GM21576 (cell line): ENCODE data around the gene CCBE1.
A peak's percentile ranks its signal among the peaks of the same experiment; 100 is the strongest.
"Not testable (repeated sequence)": the region's sequence is repeated elsewhere in the genome, so short reads cannot be mapped to it uniquely, and the experiment has no call there.

Experiments used
- ATAC-seq: cut with Tn5 transposase; IDR thresholded peaks from one replicate; pipeline ENCODE4 v1.9.1; 2021; ENCODE audit warnings: mild to moderate bottlenecking, moderate library complexity; ENCODE audit not compliant: unreplicated experiment

The CCBE1 gene

DNA sequence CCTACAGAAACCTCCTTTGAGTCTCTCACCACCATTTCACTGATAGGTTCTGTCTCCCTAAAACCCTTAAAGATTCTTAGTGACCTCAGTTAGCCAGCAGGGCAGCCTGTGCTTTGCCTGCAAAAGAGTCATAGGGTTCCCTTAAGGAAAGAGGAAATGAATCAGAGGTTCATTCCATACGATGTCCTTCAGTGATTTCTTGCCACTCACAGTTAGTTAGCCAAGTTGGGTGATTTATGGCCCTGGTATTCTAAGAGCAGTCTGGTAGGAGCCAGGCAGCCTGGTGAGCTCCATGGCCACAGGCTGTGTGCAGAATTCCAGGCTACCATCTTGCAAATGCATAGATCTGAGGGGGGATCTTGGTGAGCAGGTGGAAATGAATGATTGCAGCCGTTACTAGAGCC lies 18.7 kb upstream of the CCBE1 start:
- ATAC-seq, result no peak

DNA sequence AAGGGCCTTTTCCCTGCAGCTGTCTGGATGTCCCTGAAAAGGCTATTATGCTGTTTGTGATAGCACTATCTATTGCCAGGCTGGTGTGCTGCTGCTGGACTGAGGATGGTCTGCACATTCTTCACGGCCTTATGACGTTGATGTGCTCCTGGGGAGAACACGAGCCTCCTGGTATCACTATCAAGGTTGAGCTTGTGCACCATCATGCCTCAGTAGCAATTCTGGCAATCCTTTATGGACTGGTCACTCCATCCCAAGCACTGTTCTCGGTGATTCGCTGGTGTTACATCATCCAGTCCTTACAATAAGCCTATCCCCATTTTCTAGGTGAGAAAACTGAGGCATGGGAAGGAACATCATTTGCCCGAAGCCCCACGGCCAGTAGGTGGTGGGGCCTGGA lies 18.2 kb upstream of the CCBE1 start:
- no peak for ATAC-seq

DNA sequence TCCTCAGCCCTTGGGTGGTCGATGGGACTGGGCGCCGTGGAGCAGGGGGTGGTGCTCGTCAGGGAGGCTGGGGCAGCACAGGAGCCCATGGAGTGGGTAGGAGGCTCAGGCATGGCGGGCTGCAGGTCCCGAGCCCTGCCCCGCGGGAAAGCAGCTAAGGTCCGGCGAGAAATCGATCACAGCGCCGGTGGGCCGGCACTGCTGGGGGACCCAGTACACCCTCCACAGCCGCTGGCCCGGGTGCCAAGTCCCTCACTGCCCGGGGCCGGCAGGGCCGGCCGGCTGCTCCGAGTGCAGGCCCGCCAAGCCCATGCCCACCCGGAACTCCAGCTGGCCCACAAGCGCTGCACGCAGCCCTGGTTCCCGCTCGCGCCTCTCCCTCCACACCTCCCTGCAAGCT lies 16.9 kb upstream of the CCBE1 start:
- not testable (repeated sequence) for ATAC-seq

- no peak for ATAC-seq
These were observed 15.1 kb upstream of the CCBE1 start for GRCh38 chr18:59712311-59712710.

GRCh38 chr18:59708988-59709387 lies 11.8 kb upstream of the CCBE1 start:
- no peak for ATAC-seq

- no peak for ATAC-seq
These were observed 10.1 kb upstream of the CCBE1 start for GRCh38 chr18:59707306-59707705.

- ATAC-seq, result no peak
These were observed 9.3 kb upstream of the CCBE1 start for GRCh38 chr18:59706499-59706898.

DNA sequence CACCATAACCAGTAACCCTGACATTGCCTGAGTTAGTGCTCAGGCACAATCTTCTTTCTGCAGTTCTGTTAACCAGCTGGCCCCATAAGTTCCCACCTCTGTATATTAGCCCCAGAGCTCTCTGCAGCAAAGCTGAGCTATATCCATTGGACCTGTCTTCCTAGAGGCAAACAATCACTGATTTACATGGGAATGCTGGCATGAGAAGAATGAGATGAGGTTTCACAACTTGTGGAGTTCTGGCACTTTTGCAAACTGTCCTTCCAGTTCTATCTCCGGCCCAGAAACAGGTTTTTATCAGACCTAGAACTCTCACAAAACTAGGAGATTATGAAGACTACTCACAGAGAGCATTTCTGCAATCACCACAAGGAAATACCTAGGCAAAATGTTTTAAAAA lies 7.9 kb upstream of the CCBE1 start:
- no peak for ATAC-seq

GRCh38 chr18:59704146-59704545 lies 6.9 kb upstream of the CCBE1 start:
- no peak for ATAC-seq

- no peak for ATAC-seq
These were observed 4.0 kb upstream of the CCBE1 start for GRCh38 chr18:59701272-59701671.

DNA sequence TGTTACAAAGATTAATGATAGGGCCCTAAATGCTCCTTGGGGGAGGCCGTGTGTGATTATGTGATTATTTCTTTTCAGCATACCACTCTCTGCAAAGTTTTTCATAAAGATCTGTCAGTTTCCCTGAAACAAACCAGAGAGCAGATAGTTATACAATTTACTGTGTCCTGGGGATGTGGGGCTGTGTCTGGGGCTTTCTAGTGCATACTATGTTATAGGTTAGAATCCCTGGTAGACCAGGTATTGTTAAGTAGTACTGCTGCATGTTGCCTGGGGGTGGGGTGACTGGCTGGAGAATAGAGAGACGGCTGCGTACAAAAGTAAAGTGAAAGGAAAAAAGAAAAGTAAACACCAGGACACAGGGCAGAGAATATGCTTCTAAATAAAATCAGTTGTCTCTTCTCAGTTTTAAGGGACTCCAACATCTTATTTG lies 3.3 kb upstream of the CCBE1 start:
- no peak for ATAC-seq

DNA sequence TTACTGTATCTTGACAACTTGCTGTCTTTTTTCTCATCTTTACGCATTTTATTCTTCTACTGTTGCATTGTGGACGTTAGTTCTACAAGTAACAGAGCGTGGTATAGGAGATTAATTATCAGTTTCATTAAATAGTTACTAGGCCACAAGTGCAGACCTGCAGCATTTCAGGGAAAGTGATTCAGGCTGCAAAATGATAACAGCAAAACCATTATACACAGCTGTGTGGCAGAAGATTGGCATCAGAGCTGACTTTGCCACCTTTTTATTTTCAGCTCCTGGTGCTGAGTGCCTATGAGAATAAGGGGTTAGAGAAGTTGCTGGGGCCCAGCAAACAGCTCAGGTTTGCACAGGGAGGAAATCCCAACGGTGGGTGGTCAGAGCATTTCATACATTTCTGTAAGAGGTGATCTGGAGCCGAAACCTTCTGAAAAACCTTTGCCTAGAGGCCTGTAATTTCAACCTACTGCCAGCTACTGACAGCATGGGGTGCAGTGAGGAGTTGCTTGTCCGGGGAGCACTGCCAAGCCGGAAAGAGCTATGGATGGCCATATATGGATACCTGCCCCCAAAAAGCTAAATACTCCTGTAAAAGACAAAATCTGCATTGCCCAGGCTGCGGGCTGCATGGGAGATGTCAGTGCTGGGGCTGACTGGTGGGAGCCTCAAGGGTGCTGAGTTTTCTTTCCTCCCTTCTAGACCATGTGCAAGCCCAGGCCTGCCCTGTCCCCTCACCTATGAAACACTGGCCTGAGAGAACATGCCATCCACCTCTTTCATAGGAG lies 2.7 kb upstream of the CCBE1 start:
- no peak for ATAC-seq

DNA sequence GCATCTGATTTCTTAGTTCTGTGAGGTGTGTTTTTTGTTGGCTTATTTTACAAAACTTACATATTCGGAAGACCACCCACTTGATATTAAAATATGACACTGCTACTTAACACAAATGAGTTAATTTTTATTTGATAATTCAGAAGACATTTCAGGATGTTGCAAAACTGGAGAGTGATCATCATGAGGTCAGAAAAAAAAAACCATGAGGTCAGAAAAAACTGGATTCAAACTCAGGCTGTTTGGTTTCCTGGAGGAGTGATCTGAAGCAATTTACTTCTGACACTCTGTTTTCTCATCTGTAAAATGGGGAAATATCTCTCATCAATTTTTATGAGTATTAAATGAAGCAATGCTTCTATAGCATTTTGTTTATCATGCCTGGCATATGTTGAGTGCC lies 1.8 kb upstream of the CCBE1 start:
- ATAC-seq, result no peak

GRCh38 chr18:59696311-59697235 lies 650 bp downstream of the CCBE1 start:
- ATAC-seq, result peak; percentile 31

- ATAC-seq, result no peak
These were observed 1.7 kb downstream of the CCBE1 start for GRCh38 chr18:59695551-59695950.

- ATAC-seq, result no peak
These were observed 2.4 kb downstream of the CCBE1 start for GRCh38 chr18:59694824-59695223.

DNA sequence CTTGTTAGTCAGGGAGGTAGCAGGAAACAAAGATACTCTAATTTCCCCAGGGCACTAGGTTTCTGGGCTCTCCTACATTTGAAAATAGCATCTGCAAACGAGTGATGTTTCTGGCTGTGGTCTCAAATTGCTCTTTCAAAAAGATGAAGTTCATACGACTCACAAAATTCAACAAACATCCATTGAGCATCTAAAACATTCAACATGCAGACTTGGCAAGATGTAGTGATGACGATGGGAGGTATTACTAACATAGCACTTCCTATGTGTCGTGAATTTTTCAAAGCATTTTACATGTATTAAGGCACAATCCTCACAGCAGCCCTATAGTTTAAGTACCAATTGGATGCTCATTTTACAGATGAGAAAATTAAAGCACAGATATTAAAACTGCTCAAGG lies 5.2 kb downstream of the CCBE1 start:
- no peak for ATAC-seq

GRCh38 chr18:59690996-59691395 lies 6.2 kb downstream of the CCBE1 start:
- no peak for ATAC-seq

DNA sequence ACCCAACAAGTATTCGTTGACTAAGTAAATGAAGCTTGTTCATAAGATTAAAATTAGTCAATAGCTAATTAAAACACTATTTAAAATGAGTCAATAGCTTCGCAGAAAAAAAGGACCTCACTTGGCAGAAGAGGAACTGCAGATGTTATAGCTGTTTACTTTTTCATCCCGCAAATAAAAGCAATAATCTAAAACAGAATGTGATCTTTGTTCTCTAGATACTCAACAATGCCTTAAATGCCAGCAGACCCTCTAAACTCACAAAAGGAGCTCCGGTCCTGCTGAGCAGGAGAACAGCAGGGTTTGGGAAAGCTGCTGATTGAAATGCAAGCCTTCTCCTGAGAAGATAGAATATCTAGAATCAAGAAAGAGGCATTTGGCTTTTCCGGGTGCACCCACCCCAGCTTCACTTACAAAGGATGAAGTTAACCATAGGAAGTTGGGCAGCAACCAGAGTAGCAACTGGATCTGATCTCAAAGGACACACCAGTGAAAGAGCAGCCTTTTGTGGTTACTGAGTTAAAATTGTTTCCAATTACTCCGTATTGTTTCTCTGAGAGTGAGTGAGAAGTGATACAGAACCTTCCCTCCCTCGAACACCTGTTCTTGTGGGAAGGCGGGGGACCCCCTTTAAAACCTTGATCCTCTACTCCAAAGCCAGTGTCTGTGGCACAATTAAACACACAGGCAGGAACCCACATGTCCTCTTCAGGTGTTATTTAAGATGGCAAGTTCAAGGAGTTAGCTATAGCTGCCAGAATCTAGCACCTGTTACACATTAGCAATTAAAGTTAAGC lies 6.8 kb downstream of the CCBE1 start:
- ATAC-seq, result no peak

DNA sequence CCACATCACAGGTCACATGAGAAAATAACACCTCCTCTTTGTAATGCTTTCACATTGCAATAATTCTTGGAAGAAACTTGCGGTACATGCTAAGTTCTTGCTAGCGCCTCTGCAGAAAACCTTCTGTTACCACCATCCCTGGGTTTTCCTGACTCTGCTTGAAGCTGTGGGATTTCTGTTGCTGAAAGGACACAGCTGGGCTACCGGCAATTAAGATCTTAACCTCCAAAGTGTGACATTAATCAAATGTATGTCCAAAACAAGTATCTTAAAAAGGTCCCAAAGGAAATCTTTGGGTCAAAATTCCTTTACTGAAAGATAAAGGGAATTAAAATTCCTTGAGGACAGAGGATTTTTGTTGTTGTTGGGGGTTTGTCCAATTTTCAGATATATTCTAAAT lies 7.5 kb downstream of the CCBE1 start:
- no peak for ATAC-seq

GRCh38 chr18:59686260-59686659 lies 11.0 kb downstream of the CCBE1 start:
- ATAC-seq, result no peak
